SU-DHL-6 (cell line): ENCODE results near the gene SLC27A5.

Experiments
- CTCF ChIP-seq: fragments of 200-600 bp; sonication (generic); IDR thresholded peaks from one replicate; pipeline ENCODE4 v1.5.1; 2017; ENCODE audit warnings: antibody characterized with exemption, mild to moderate bottlenecking, low read length, moderate library complexity; ENCODE audit not compliant: insufficient read depth, poor library complexity, severe bottlenecking
- EZH2phosphoT487 ChIP-seq: fragments of 200-600 bp; sonication (generic), shearing (Covaris generic); conservative IDR thresholded peaks from 2 replicates; pipeline ENCODE4 v1.6.1; 2018; ENCODE audit warnings: mild to moderate bottlenecking, antibody characterized with exemption, low read length, moderate library complexity, mixed read lengths

GRCh38 chr19:58558623-58559274 is 47.0 kb upstream of the SLC27A5 start:
- TF ChIP-seq CTCF (no peak), EZH2phosphoT487 (no peak)
